DMS53 treated with DMSO at 0.1 percent for 48 hours (cell line): ENCODE measurements around the gene EPB41L2.
"Not testable (repeated sequence)": the region's sequence is repeated elsewhere in the genome, so short reads cannot be mapped to it uniquely, and the experiment has no call there.

Experiments
- DNase-seq: peaks from one replicate; lab custom pipeline; 2025; ENCODE audit not compliant: unreplicated experiment; lab: John Stamatoyannopoulos, UW

EPB41L2 gene

DNA sequence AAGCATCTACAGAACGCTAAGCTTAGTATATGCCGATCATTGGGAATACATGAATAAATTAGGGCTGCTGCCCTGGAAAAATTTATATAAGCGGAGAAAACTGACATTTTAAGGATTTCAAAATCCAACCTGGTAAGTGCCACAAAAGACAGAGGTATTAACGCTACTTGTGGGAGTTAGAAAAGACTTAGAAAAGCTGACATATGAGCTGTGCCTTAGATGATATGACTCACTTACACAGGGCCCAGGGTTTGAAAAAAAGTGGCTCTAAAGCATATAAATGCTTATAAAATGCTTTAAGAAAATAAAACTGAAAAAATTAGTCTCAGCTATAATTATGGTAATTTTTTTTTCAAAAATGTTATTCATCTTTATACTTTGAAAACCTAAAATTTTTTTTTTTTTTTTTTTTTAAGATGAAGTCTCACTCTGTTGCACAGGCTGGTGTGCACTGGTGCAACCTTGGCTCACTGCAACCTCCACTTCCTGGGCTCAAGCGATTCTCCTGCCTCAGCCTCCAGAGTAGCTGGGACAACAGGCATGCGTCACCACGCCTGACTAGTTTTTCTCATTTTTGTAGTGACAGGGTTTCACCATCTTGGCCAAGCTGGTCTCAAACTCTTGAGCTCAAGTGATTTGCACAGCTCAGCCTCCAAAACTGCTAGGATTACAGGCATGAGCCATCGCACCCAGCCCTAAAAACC lies 25.7 kb downstream of the EPB41L2 start:
- no peak for DNase-seq

DNA sequence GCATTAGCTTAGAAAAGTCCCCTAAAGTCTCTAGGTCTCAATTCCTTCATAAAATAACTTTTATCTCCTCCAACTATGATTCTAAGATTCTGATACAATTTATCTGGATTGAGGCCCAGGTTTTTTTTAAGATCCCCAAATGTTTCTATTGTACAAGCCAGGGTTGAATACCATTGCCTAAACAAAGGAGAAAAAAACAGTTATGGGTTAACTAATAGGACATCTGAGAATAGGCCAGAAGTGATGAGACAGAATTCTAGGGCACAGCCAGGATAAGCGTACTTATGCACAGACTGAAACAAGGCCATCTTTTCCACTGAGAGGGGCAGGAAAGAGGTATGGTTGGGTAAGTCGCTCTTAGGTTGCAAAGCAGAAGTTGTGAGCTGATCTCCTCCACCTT lies 26.4 kb downstream of the EPB41L2 start:
- no peak for DNase-seq

DNA sequence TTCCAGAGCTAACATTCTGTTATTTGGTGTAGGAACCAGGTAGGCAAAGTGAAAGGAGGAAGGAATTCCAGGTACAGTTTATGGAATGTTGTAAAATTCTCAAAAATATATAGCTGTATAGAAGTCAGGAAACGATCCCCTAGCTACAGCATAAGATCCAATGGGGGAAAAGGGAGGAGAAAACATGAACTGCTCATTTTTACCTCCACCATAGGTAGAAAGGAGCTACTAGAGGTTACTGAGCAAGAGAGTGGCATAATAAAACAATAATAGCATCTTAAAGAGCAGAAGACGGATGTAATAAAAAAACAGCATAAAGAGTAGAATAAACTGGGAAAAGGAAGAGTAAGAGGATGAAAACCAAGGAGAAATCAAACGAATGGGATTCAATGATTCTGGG lies 26.9 kb downstream of the EPB41L2 start:
- no peak for DNase-seq

DNA sequence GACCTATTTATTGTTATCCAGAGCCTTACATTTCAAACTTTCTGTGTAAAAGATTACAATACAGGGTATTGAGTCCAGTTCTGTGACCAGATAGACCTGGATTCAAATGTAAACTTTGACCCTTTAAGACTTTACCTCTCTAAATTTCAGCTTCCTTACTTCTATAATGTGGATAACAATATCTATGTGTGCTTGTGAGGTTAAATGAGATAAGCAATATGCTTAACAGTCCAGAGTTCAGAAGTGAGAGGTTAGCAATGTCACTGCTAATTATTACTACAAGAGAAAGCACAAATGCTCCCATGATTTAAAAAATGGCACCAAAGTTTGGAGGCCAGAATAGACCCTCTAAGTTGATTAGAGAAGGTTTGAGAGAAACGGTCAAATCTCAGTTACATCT lies 27.5 kb downstream of the EPB41L2 start:
- no peak for DNase-seq

DNA sequence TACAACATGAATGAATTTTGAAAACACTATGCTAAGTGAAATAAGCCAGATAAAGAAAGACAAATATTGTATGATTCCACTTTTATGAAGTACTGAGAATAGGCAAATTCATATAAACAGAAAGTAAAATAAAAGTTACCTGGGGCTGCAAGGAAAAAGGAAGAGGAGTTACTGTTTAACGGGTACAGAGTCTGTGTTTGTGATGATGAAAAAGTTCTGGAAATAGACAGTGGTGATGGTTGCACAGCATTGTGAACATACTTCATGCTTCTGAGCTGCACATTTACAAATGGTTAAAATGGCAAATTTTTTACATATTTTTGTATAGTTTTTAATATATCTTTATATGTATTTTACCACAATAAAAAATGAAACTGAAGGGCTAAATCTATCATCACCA lies 29.4 kb downstream of the EPB41L2 start:
- DNase-seq = no peak

DNA sequence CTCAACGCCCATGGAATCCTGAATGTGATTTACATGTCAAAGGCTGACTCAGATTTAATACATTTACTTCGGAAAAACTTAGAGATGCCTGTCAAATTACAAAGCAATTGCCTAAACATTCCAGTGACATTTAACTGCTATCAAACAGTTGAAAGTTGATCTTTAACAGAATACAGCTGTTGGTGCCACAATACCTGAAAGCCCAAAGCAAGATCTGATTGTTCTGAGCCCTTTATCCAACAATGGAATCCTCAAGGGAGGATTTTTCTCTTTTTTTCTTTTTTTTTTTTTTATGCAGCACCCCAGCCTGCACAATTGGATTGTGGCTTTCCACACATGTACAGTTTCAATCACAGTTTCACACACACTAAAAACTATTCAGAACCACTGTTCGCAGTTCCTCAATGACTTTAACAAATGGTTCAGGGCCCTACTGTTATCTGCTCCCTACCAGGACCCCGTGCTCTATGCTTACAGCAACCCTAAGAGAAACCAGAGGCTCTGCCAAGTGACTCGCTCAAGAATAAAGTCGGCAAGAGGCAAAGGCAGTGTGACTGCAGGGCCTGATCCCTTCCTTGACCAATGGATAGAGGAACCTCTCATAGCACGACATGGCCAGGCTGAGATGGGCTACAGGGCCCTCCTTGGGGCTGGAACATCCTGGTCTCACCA lies 33.3 kb downstream of the EPB41L2 start:
- no peak for DNase-seq

DNA sequence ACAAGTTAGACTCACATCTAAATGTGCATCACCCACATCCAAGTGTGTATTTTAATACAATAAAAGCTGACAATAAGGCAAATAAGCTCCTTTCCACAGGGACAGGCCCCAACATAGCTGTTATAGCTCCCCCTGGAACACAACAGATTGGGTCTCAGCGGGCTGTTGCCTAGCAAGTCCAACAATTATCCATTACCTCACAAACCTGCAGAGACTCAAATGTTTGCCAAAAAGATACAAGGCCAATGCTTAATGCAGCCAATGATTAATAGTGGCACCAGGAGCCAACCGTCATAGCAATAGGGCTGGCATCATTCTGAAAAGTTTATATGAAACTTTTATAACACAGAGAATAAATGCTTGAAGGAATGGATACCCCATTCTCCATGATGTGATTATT lies 35.7 kb downstream of the EPB41L2 start:
- no peak for DNase-seq

DNA sequence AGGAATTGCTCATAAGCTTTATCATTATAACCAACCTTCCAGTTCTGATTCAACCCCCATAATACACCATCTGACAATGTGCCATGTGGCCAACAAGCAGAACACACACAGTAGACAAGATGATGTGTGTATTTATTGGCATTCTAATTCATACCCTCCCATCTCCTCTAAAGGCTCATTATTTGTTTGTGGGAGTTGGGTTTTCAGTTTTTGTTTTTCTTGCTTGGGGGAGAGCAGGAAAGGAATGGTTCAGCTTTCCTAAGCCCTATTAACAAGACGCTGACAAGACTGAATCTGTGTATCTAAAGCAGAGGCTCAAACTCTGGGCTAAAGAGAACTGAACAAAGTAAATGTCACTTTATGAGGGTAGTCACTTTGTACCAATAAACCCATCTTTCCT lies 36.8 kb downstream of the EPB41L2 start:
- no peak for DNase-seq

DNA sequence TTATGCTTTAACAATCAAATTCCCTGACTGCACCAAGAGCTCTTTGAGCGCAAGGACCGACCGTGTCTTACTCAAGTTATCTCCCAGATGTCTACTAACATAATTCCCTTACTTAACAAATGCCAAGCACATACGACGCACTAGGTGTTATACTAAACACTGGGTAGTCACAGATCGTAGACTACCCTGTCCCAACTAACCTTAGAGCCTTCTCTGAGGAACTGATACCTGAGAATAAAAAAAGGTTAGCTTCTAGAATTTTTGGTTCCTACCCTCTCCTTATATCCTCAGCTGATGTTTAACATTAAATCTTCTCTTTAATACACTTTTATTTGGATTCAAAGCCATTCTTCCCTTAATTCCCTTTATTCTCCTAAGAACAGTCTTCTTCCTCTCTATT lies 38.5 kb downstream of the EPB41L2 start:
- no peak for DNase-seq

DNA sequence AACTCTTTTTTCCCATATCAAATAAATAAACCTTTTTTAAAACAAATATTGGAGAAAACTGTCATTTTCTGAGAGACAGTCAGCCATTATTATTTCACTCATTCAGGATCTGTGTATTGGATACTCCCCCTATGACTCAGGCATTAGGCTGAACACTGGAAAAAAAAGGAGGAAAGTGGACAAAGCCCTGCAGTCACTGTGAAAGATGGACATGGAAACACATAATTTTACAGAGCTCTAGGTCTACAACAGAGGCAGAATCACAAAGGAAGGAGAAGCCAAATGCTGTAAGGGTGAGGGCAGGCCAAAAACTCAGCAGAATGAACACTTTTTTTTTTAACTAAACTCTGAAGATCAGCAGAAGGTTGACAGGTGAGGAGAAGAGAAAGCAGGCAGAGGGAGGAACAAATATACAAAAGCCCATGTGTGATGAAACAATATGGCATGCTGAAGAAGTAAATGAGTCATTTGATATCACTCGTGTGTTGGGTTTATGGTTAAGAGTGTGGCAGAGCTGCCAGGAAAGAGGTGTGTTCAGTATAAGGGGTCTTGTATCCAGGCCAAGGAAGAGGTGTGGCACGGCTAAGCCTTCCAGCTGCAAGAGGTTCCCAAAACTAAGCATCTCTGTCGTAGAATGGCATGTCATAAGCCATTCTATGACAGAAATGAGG lies 39.1 kb downstream of the EPB41L2 start:
- no peak for DNase-seq

DNA sequence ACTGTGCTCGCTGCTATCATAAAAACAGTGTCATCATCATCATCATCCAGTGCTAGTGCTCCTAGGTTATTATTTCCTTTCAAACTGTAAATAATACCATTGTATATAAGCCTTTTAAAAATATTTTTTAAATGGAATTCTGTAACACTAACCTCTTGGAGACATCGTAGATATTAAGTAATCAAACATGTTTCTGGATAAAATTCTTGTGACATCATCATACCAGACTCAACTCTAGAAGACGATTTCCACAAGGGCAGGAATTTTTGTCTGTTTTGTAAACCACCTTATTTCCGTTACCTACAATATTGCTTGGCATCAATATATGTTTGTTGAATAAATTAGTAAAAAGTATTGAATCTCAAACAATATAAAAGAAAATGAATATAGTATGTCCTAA lies 40.4 kb downstream of the EPB41L2 start:
- DNase-seq = no peak

DNA sequence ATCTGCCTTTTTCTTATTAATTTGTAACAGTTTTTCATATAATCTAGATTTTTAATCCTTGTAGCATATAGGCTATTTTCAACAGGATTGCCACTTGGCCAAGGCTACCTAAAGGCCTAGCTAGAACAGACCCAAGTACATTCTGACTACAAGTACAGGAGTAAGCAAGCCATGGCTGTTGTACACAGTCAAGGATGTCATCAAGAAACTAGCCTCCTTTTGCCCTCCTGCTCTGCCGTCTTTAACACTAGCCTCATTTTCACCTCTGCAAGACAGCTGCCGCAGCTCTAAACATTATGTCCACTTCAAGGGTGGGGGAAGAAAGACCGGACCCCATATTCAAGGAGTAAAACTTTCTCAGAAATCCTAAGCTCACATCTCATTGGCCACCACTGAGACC lies 45.1 kb downstream of the EPB41L2 start:
- no peak for DNase-seq

DNA sequence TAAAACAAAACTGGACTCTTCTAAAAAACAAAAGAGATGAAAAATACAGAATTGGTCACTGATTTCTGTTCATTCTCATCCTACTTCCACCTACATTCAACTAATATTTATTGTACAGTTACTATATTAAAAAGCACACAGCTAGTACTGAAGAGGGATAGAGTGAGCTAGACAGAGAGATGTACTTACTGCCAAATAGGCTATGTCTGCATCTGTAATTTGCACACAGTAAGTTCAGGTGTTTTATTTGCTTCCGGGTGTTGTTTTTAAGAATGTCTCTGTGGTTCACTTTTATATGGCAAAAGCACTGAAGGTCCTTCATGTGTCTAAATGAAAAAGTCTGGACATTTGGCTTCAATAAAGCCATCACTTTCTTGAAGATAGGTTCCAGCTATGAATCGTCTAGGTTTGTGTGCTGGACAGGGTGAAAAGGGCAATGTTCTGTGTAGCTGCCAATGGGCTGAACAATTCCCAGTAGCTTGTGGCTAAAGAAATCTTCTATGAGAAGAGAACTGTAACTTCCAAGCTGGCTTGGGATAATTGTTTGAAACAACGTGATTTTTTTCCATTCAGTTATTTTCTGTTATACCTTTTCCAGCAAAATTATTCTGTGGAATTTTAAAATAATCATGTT lies 47.3 kb downstream of the EPB41L2 start:
- no peak for DNase-seq

DNA sequence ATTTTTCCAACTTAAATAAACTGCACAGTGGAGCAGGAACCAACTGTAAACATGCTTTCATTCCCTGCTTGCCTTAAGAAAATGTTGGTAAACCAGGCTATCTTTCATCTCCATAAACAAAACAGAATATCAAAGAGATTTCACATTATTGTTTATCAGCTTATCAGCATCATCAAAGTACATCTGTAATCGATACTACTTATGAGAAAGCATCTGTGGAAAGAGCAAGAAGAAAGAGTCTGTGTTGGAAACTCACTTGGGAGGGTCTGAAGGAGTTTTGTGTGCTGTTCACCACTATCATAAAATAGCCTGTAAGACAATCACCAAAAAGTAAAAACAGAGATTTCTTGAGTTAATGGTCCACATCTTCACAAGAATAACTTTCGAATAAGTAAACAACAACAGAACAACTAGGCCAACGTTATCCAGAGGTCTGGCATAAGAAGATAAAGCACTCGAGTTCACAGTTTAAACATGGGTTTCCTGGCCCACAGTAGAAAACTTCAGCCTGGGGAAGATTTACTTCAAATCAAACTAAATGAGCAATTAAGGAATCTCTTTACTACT lies 47.9 kb downstream of the EPB41L2 start:
- no peak for DNase-seq

DNA sequence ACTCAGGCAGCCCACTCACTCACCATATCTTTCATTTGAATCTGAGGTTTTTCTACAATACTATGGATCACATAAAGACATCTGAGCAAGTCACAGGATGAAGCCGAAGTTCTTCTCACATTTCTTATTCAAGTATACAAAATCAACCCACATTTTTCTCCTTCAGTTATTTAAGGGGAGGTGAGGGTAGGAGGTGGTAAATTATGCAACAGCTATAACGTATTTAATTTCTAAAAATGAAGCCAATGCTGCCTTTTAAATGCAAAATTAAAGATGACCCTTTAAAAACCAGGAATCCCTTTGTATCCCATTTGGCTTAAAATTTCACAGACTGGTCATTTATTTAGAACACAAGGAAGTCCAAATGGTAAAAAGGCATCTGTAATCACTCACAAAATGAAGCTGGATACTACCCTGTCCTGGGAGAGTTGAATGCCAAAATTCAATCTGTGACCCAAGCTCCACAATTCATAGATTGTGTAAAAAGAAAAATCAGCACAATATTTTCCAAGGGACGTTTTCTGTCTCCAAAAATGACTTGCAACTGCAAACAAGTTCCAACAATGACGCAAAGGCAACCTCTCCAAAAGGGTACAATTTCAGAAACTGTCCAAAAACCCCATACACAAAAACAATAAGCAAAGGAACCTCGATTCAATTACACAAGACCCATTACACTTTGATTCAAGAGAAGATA lies 48.8 kb downstream of the EPB41L2 start:
- DNase-seq = no peak

DNA sequence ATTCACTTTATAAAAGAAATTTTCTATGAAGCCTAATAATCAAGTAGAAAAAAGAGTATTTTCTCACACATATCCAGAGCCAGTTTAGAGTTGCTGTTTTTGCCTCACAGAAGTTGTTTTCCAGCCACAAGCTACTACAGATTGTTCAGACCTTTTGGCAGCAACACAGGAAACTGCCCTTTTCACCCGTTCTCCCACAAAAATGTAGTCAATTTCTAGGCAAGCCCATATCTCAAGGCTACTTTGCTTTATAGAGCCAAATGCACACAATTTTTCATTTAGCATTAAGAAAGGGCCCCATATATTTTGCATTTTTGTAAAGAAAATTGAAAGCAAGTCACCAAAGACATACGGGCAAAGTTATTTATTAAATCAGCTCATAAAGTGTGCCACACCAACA lies 49.5 kb downstream of the EPB41L2 start:
- no peak for DNase-seq

DNA sequence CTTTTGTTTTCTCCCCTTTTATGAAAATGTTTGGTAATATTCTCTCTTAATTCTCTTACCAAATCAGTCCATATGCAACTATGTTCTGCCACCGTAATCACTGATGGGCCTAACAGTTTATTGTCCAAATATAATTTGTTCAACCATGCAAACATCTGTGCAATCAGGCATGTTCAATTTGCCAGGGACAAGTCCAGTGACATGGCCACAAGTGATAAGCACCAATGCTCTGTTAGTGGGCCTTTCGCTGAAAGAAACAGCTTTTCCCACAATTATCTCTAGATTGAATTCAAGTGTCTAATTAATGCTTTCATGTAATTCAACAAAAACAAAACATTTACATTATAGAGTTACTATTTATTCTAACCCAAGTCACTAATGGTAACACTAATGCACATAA lies 53.3 kb downstream of the EPB41L2 start:
- DNase-seq = no peak

DNA sequence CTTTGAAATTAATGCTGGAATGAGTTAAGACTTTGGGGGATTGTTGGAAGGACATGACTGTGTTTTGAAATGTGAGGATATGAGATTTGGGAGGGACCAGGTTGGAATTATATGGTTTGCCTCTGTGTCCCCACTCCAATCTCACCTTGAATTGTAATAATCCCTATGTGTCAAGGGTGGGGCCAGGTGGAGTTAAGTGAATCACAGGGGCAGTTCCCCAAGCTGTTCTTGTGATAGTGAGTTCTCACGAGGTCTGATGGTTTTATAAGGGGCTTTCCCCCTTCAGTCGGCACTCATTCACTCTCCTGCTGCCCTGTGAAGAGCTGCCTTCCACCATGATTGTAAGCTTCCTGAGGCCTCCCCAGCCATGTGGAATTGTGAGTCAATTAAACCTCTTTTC lies 54.1 kb downstream of the EPB41L2 start:
- DNase-seq = not testable (repeated sequence)

DNA sequence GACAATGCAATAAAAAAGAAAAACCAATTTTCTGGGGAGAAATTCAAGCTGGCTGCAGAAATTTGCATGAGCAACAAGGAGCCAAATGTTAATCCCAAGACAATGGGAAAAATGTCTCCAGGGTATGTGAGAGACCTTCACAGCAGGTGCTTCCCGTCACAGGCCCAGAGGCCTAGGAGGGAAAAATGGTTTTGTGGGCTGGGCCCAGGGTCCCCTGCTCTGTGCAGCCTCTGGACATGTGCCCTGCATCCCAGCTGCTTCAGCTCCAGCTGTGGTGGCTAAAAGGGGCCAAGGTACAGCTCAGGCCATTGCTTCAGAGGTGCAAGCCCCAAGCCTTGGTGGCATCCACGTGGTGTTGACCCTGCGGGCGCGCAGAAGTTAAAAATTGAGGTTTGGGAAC lies 55.1 kb downstream of the EPB41L2 start:
- not testable (repeated sequence) for DNase-seq

DNA sequence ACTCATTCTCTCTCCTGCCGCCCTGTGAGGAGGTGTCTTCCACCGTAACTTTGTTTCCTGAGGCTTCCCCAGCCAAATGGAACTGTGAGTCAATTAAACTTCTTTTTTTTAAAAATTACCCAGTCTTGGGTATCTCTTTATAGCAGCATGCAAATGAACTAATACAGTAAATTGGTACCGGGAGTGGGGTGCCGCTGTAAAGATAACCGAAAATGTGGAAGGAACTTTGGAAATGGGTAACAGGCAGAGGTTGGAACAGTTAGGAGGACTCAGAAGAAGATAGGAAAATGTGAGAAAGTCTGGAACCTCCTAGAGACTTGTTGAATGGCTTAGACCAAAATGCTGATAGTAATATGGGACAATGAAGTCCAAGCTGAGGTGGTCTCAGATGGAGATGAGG lies 55.8 kb downstream of the EPB41L2 start:
- DNase-seq = no peak

DNA sequence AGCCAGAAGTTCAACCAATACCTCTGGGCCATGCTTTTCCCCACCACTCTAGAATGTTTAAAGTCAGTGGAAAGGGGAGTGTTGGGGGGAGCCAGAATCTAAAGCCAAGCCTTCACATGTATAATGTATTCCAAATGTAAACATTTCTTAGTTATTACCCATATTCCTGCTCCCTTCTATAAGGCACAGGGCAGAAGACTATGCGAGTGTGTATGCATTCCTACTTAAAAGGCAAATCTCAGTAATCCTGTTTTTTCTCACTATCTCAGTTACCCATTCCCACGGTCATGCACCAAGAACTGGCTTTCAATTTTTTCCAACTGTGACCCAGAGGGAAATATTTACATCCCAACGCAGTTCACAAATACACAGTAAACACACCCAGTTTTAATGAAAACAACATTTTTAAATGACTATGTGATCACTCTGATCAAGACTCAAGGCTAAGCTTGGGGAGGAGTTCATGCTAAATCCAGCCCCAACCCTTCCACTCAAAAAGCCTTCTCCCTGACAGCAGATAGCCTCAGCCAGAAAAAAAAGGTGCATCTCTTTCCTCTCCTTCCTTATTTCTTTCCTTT lies 57.5 kb downstream of the EPB41L2 start:
- no peak for DNase-seq
